ENCODE results near the gene COL5A2.

Gene COL5A2

GRCh38 chr2:189168856-189169499, 10.6 kb downstream of the COL5A2 start:
- no peaks in the 10 kb centered on the region for H3K79me2 ChIP-seq (ENCODE audit: low read length)
- no peaks in the 10 kb centered on the region for H3K36me3 ChIP-seq (replicated peaks; ENCODE audit: low read depth, low read length)
- H3K27ac ChIP-seq (ENCODE audit: low read length): no peak overlapping the region
- H3K27me3 ChIP-seq (ENCODE audit: low read depth, low read length): no peaks in the 10 kb centered on the region
- H3K4me3 ChIP-seq (ENCODE audit: low read length): no peak overlapping the region
- no peaks in the 10 kb centered on the region for H4K20me1 ChIP-seq (ENCODE audit: insufficient read depth, low read length)
- no peak overlapping the region for H3K4me2 ChIP-seq (ENCODE audit: low read length)
- H3K9ac ChIP-seq (ENCODE audit: low read length): no peak overlapping the region
- no peak overlapping the region for H2AFZ ChIP-seq (ENCODE audit: low read depth, low read length)
- no peak for TF ChIP-seq EZH2phosphoT487 (IDR thresholded peaks at IDR 0.05; ENCODE audit: low read depth)
- no peak for TF ChIP-seq CTCF (IDR thresholded peaks at IDR 0.05; ENCODE audit: low read depth, low read length)
- no peaks in the 10 kb centered on the region for H3K9me3 ChIP-seq (ENCODE audit: insufficient read depth, low read length)
- no peaks in the 10 kb centered on the region for H3K4me1 ChIP-seq (ENCODE audit: low read length)

GRCh38 chr2:189165656-189166380, 13.7 kb downstream of the COL5A2 start:
- Histone ChIP-seq H3K27ac (ENCODE audit: low read length) (no peak overlapping the region), H4K20me1 (ENCODE audit: insufficient read depth, low read length) (no peaks in the 10 kb centered on the region), H2AFZ (ENCODE audit: low read depth, low read length) (no peak overlapping the region), H3K79me2 (ENCODE audit: low read length) (no peaks in the 10 kb centered on the region), H3K4me1 (ENCODE audit: low read length) (no peaks in the 10 kb centered on the region), H3K9ac (ENCODE audit: low read length) (no peak overlapping the region), H3K27me3 (ENCODE audit: low read depth, low read length) (no peaks in the 10 kb centered on the region), H3K36me3 (replicated peaks; ENCODE audit: low read depth, low read length) (no peaks in the 10 kb centered on the region), H3K4me3 (ENCODE audit: low read length) (no peak overlapping the region), H3K9me3 (ENCODE audit: insufficient read depth, low read length) (no peaks in the 10 kb centered on the region), H3K4me2 (ENCODE audit: low read length) (no peak overlapping the region)
- TF ChIP-seq EZH2phosphoT487 (IDR thresholded peaks at IDR 0.05; ENCODE audit: low read depth): no peak

- Histone ChIP-seq H4K20me1 (ENCODE audit: insufficient read depth, low read length) (no peaks in the 10 kb centered on the region), H3K9me3 (ENCODE audit: insufficient read depth, low read length) (no peaks in the 10 kb centered on the region), H3K4me3 (ENCODE audit: low read length) (no peak overlapping the region), H3K4me1 (ENCODE audit: low read length) (no peaks in the 10 kb centered on the region), H3K4me2 (ENCODE audit: low read length) (no peak overlapping the region), H3K27ac (ENCODE audit: low read length) (no peak overlapping the region), H2AFZ (ENCODE audit: low read depth, low read length) (no peak overlapping the region), H3K36me3 (replicated peaks; ENCODE audit: low read depth, low read length) (no peaks in the 10 kb centered on the region), H3K9ac (ENCODE audit: low read length) (no peak overlapping the region), H3K27me3 (ENCODE audit: low read depth, low read length) (no peaks in the 10 kb centered on the region), H3K79me2 (ENCODE audit: low read length) (no peaks in the 10 kb centered on the region)
- TF ChIP-seq EZH2phosphoT487 (IDR thresholded peaks at IDR 0.05; ENCODE audit: low read depth): no peak
- no peak for TF ChIP-seq CTCF (IDR thresholded peaks at IDR 0.05; ENCODE audit: low read depth, low read length)
Observed at GRCh38 chr2:189164746-189165145, 14.8 kb downstream of the COL5A2 start.

- Histone ChIP-seq H3K9me3 (ENCODE audit: insufficient read depth, low read length) (no peaks in the 10 kb centered on the region), H3K27me3 (ENCODE audit: low read depth, low read length) (no peaks in the 10 kb centered on the region), H3K4me1 (ENCODE audit: low read length) (no peaks in the 10 kb centered on the region), H3K79me2 (ENCODE audit: low read length) (no peaks in the 10 kb centered on the region), H3K36me3 (replicated peaks; ENCODE audit: low read depth, low read length) (no peaks in the 10 kb centered on the region), H2AFZ (ENCODE audit: low read depth, low read length) (no peak overlapping the region), H3K4me2 (ENCODE audit: low read length) (no peak overlapping the region), H4K20me1 (ENCODE audit: insufficient read depth, low read length) (no peaks in the 10 kb centered on the region), H3K27ac (ENCODE audit: low read length) (no peak overlapping the region), H3K9ac (ENCODE audit: low read length) (no peak overlapping the region), H3K4me3 (ENCODE audit: low read length) (no peak overlapping the region)
- no peak for TF ChIP-seq EZH2phosphoT487 (IDR thresholded peaks at IDR 0.05; ENCODE audit: low read depth)
- no peak for TF ChIP-seq CTCF (IDR thresholded peaks at IDR 0.05; ENCODE audit: low read depth, low read length)
Observed at GRCh38 chr2:189163889-189164288, 15.7 kb downstream of the COL5A2 start.
